Type B pancreatic cell (in vitro differentiated cells): ENCODE data around the gene OR5A2. TPM values are rescaled to one million over a fixed set of nuclear protein-coding genes. Genes with fewer than 3 reads are reported as not detected.

Source experiments
- DNase-seq: peaks from one replicate; pipeline ENCODE4 v3.0.0; 2021; ENCODE audit warnings: mixed read lengths; ENCODE audit not compliant: unreplicated experiment; ENCODE audit errors: extremely low spot score
- H3K27ac Mint-ChIP-seq: 2 replicates; pipeline ENCODE4 v1.8.0; 2021; ENCODE audit warnings: mild to moderate bottlenecking, mixed read lengths
- H3K27me3 Mint-ChIP-seq: 2 replicates; pipeline ENCODE4 v1.8.0; 2021; ENCODE audit warnings: mixed read lengths
- H3K36me3 Mint-ChIP-seq: 2 replicates; pipeline ENCODE4 v1.8.0; 2021; ENCODE audit warnings: mixed read lengths
- H3K4me1 Mint-ChIP-seq: one replicate; pipeline ENCODE4 v1.8.0; 2021; ENCODE audit warnings: mixed read lengths; ENCODE audit not compliant: unreplicated experiment
- H3K4me3 Mint-ChIP-seq: 2 replicates; pipeline ENCODE4 v1.8.0; 2021; ENCODE audit warnings: mild to moderate bottlenecking, mixed read lengths
- H3K9me3 Mint-ChIP-seq: 2 replicates; pipeline ENCODE4 v1.8.0; 2021; ENCODE audit warnings: mixed read lengths
- total RNA-seq: library from RNA; stranded (reverse); gene quantifications from 2 replicates; pipeline ENCODE4 v1.2.1, GENCODE V29; 2021; ENCODE audit warnings: low replicate concordance
- TF ChIP-seq, protein P1 (sequence below): fragments of 200-600 bp; sonication (generic); conservative IDR thresholded peaks from 2 replicates; pipeline ENCODE4 v1.5.0; 2021; ENCODE audit warnings: antibody characterized with exemption, mild to moderate bottlenecking

The OR5A2 gene
- total RNA-seq, 1 donor from 2014 or later: not detected

DNA sequence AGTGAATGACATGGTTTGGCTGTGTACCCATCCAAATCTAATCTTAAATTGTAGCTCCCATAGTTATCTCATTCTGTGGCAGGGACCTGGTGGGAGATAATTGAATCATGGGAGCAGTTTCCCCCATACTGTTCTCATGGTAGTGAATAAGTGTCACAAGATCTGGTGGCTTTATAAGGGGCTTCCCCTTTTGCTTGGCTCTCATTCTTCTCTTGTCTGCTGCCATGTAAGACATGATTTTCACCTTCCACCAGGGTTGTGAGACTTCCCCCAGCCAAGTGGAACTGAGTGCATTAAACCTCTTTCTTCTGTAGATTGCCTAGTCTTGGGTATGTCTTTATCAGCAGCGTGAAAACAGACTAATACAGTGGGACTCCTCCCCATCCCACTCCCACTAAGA is 11.1 kb downstream of the OR5A2 start:
- H3K9me3 Mint-ChIP-seq: no peaks in the 10 kb centered on the region
- DNase-seq: no peak
- H3K27me3 Mint-ChIP-seq: no peaks in the 10 kb centered on the region
- H3K4me1 Mint-ChIP-seq: no peaks in the 10 kb centered on the region
- TF ChIP-seq, protein P1, sequence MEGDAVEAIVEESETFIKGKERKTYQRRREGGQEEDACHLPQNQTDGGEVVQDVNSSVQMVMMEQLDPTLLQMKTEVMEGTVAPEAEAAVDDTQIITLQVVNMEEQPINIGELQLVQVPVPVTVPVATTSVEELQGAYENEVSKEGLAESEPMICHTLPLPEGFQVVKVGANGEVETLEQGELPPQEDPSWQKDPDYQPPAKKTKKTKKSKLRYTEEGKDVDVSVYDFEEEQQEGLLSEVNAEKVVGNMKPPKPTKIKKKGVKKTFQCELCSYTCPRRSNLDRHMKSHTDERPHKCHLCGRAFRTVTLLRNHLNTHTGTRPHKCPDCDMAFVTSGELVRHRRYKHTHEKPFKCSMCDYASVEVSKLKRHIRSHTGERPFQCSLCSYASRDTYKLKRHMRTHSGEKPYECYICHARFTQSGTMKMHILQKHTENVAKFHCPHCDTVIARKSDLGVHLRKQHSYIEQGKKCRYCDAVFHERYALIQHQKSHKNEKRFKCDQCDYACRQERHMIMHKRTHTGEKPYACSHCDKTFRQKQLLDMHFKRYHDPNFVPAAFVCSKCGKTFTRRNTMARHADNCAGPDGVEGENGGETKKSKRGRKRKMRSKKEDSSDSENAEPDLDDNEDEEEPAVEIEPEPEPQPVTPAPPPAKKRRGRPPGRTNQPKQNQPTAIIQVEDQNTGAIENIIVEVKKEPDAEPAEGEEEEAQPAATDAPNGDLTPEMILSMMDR: no peak
- H3K4me3 Mint-ChIP-seq: no peak overlapping the region
- H3K27ac Mint-ChIP-seq: no peak overlapping the region
- H3K36me3 Mint-ChIP-seq: no peaks in the 10 kb centered on the region

DNA sequence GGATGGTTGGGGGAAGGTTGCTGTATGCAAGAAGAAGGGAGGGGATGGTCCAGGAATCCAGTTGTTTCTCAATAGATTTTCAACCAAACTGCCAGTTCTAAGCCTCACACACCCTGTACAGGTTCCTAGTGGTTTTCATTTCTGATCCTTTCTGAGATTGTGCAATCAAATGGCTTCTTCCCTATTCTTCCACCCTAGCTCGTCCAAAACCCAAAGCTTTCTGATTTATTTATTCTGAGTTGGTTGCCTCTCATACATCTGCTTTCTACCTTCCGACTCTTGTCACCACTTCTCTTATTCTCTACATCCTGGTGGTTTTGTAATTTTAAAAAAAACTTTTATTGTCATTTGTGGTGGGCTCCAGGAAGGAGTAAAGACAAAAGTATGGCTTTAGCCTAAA is 12.6 kb downstream of the OR5A2 start:
- no peak for DNase-seq
- Mint-ChIP-seq H3K9me3 (no peaks in the 10 kb centered on the region), H3K36me3 (no peaks in the 10 kb centered on the region), H3K4me1 (no peaks in the 10 kb centered on the region), H3K27ac (no peak overlapping the region), H3K4me3 (no peak overlapping the region), H3K27me3 (no peaks in the 10 kb centered on the region)
- TF ChIP-seq, protein P1: no peak

DNA sequence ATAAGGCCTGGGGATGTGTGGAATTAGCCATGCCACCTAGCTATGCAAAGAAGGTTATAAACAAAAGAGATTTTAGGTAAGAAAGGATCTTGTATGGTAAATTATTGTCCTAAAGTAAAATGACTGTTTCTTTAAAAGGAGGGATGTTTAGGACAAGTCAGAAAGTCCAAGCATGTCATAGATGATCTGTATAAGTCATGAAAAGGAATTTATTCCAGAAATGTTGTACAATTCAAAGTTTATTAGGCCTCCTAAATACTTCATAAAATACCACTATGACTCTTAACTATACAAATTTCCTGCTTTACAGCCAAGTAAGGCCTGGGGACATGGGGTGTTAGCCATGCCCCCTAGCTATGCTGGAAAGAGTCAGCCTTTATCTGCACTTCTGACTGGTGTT is 22.7 kb downstream of the OR5A2 start:
- no peak for DNase-seq
- Mint-ChIP-seq H3K27me3 (no peaks in the 10 kb centered on the region), H3K4me3 (no peak overlapping the region), H3K9me3 (peaks cover 7% of the 10 kb centered on the region), H3K27ac (no peak overlapping the region), H3K36me3 (no peaks in the 10 kb centered on the region), H3K4me1 (no peaks in the 10 kb centered on the region)
- TF ChIP-seq, protein P1: no peak

DNA sequence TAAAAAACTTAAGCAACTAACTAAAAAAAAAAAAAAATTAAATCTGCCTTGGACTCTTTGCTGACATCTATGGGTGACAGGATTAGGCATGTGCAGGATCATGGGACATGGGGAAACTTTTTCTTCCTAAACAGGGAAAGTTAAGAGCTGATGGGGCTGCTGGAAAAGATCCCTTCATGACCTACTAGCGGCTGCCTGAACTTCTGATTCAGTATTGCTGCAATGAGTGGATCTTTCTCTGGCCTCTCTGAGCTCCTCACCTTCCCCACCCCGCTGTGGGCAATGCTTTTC is 25.0 kb downstream of the OR5A2 start:
- no peak for DNase-seq
- Mint-ChIP-seq H3K27me3 (no peaks in the 10 kb centered on the region), H3K36me3 (no peaks in the 10 kb centered on the region), H3K4me1 (no peaks in the 10 kb centered on the region), H3K4me3 (no peak overlapping the region), H3K9me3 (peaks cover 7% of the 10 kb centered on the region), H3K27ac (no peak overlapping the region)
- TF ChIP-seq, protein P1: no peak

DNA sequence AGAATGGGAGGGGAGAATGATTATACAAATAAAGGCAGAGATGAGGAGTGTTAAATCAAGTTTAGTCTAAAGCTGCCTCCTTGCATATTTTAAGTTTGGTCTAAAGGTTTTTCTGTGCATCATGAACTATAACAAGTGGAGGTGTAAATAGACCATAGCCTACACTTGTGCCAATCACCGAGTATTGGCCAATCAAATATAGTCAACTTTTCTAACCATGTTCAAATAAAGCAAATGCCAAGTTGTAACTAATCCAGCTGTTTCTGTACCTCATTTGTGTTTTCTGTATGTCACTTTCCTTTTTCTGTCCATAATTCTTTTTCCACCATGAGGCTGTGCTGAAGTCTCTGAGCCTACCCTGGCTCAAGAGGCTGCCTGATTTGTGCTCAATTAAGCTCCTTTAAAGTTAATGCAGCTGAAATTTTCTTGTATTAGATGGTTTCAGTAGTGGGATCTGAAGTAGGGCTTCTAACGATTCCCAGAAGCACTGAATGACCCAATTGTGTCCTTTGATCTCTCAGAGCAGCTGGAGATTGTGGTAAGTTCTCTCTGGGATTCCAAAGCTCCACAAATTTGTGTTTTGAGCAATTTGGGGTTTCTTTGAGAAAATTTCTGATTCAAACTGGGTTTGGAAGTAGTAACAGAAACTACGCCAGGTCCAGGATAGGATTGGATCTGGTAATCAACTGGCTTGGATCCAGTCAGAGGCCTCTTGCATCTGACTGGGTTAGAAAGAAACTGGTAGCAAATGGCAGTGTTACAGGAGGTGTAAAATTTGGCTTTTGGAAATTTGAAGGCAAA is 25.6 kb downstream of the OR5A2 start:
- Mint-ChIP-seq H3K4me3 (no peak overlapping the region), H3K36me3 (no peaks in the 10 kb centered on the region), H3K4me1 (no peaks in the 10 kb centered on the region), H3K9me3 (peaks cover 7% of the 10 kb centered on the region), H3K27me3 (no peaks in the 10 kb centered on the region), H3K27ac (no peak overlapping the region)
- DNase-seq: no peak
- TF ChIP-seq, protein P1: no peak

DNA sequence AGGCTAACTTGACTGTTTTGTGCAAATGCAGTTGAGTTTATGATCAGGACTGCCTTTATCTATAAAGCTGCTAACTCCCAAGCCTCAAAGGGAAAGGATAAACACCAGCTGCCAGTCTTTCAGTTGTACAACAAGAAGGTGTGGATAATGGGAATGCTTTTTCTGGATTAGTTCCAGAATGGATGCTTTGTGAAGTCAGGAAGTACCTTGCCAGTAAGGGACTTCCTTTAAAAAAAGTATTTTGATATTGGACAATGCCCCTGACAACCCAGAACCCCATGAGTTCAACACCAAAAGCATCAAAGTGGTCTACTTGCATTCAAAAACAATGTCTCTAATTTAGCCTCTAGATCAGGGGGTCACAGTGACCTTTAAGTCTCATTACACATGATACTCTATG is 32.0 kb downstream of the OR5A2 start:
- Mint-ChIP-seq H3K27ac (no peak overlapping the region), H3K4me3 (no peak overlapping the region), H3K9me3 (peaks cover 5% of the 10 kb centered on the region), H3K36me3 (no peaks in the 10 kb centered on the region), H3K4me1 (no peaks in the 10 kb centered on the region), H3K27me3 (no peaks in the 10 kb centered on the region)
- no peak for DNase-seq
- TF ChIP-seq, protein P1: no peak
